HG03108 (cell line): ENCODE data around the gene YY2.
"Not testable (repeated sequence)": the region's sequence is repeated elsewhere in the genome, so short reads cannot be mapped to it uniquely, and the experiment has no call there.

Experiments
- ATAC-seq: cut with Tn5 transposase; IDR thresholded peaks from one replicate; pipeline ENCODE4 v1.9.1; 2021; ENCODE audit warnings: moderate library complexity; ENCODE audit not compliant: unreplicated experiment

The YY2 gene

DNA sequence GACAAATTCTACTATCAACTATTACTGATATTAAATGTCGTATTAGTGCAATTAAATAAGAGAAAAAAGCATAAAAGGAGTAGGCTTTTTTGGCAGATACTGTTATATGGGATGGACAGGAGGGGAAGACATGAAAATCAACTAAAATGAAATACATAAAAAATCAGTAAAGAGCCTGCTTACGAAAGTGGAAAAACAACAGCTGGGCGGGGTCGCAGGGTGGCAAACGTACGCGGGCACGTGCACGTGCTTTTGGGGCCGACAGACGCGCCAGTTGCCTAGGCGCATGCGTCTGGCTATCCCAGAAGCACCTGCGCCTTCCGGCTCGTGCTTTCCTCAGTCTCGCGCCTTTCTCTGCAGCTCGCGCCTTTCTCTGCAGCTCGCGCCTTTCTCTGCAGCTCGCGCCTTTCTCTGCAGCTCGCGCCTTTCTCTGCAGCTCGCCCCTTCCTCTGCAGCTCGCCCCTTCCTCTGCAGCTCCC, at the start of gene YY2:
Gene YY2, plus strand, starts transcription at position 51 of the 479 bp plus-strand sequence. CDS start 498 bp downstream, outside the sequence.
- no peak for ATAC-seq

DNA sequence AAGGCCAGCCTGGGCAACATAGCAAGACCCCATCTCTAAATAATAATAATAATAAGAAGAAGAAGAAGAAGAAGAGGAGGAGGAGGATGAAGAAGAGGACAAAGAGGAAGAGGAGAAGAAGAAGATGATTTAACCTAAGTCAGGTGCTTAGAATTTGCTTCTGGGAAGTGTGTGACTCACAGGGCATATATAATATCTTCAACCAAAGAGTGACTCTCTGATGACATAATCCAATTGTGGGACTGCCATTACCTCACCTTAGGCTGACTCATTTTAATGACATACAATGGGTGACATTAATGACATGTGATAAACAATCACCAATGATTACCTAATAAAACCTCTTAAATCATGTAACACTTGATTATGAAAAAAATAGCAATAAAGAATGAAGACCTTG, 49.1 kb upstream of the YY2 start:
- ATAC-seq = no peak

DNA sequence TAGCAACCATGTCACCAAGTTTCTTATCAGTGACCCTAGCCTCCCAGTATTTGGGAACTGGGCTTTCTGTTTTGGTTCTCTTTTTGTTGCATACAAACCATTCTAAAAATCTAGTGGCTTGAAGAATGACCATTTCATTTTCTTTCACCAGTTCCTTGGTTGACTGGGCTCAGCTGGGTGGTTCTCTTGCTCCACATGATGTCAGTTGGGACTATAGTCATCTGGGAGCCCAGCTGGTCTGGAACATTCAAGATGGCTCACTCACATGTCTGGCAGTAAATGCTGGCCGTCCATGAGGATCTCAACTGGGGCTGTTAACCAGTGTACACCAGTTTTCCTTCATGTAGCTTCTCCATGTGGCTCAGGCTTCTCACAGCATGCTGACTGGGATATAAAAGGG, 44.0 kb upstream of the YY2 start:
- ATAC-seq = no peak

DNA sequence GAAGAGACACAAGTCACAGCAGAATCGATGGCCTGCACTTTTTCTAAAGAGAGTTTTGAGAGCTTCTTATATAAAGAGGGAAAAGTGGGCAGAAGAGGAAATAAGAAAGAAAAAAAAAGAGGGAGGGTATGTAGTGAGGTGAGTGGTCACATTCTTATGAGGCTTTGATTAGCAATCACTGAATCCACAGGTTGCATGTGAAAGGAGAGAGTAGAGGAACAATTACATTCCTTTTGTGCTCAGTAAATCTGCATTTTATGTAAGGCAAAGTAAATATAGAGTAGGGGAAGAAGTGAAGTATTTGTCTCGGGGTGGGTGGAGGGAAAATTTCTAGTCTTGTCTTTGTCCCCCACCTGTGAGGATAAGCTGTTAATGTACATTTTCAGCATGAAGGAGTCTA, 43.2 kb upstream of the YY2 start:
- no peak for ATAC-seq

DNA sequence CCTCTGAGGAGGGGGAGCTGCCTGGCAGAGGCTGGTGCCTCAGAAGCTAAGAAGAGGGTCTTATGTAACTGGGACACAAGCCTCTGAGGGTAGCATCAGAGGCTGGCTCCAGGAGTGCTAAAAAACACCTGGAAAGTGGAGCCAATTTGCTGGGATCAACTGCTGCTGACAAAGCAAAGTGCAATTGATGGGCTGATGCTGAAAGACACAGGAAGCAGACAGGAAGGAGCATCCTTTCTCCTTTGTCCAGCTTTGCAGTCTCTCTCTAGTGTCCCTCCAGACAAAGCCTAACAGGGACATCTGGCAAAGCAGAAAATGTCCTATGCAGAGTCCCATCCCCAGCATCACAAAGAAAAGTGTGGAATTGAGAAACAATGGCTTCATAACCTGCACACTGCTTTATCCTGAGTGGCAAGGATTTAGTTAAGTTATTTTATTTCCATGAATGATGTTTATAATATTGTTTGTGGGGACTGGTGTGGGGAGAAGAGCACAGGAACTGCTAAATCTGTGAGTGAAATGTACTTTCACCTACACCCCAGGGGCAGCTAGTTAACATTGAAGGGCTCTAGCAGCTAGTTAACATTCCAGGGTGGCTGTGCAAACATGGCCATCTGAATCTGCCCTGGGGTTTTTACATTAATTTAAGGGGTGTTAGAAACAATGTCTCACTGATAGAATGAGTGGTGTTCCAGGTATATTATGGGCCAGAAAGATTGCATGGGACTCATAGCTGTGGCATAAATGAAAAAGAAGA, 42.0 kb upstream of the YY2 start:
- ATAC-seq = no peak

DNA sequence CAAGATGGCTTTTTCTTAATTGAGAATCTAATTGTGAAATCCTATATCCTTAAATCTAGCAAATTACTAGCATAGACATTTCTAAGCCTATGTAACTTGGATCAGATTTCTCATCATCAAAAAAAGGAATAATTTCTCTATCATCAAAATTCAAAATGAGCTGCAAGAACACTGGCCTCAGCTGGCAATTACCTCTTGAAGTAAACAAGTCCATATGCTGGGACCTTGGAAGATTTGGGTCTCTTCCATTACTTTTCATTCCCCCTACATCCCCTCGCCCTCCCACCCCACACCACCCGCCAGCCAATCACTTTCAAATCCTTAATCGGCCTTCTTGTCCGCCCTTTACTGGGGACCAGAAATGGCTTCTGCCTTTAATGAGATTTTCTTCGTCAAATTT, 39.7 kb upstream of the YY2 start:
- ATAC-seq = no peak

DNA sequence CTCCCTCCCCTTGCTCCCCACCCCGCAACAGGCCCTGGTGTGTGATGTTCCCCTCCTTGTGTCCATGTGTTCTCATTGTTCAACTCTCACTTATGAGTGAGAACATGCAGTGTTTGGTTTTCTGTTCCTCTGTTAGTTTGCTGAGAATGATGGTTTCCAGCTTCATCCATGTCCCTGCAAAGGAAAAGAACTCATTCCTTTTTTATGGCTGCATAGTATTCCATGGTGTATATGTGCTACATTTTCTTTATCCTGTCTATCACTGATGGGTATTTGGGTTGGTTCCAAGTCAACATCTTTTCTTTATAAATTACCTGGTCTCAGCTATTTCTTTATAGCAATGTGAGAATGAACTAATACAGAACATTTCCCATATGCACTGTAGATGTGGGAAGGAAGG, 35.6 kb upstream of the YY2 start:
- not testable (repeated sequence) for ATAC-seq

DNA sequence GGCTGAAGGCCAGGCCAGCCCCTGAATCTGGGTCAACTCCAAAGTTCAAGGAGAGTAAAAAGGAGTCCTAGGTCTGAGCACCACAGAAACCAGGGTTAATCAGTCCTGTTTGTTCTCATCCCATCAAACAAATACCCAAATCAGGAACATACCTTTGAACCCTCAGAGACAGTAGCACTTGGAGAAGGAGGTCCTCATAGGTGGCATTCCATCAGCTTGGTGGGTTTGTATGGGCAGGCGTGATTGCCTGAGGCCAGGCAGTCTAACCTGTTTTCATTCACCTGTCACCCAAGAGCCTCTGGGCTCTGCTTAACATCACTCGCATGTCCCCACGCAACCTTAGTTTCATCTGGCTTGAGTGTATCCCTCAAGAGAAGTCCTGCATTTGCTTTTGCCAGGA, 33.9 kb upstream of the YY2 start:
- ATAC-seq = no peak

DNA sequence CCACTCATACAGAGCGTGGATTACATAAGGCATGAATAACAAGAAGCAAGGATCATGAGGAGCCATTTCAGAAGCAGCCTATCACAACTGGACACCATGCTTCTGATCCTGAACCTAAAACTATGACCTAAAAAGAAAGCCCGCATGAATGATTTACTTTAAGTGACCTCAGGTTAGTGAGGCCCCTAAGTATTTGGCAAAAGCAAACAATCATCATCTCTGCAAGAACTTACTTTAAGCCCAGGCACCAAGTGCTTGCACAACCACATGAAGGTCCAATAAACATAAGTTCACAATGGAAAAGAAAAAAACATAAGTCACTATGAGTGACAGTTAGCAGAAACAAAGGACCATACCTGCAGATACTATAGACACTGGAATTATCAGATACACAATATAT, 24.3 kb upstream of the YY2 start:
- no peak for ATAC-seq

DNA sequence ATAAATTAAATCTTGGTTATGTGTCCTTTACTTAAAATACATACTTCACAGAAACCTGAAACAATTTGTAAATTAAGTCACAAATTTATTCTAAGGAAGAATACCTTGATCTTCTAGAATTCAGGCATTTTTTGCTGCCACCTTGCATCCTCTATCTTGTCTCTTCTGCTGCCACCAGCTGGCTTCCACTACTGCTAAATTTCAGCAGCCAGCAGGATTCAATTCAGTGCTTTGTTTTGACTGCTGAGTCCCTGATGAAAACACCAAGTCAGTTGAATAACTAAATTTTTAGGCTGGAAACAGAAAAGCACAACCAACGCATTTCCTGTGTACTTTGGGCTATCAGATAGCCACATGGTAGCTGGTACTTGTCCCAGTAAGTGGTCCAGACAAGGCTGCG, 18.7 kb upstream of the YY2 start:
- no peak for ATAC-seq

DNA sequence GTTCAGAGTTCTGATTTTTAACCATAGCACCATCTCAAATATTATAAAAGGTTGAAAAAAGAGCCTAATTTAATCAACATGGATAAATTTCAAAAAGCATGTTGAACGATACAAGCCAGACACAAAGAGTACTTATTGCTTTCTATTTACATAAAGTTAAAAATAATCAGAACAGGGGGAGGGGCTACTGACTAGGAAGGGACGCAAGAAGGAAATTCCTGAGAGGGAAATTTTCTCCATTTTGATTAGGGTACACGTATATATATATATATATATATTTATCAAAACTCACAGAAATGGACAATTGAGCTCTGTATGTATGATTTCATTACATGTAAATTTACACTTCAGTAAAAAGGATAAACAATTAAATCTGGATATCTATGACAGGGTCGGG, 16.9 kb upstream of the YY2 start:
- peak; percentile 11 for ATAC-seq

DNA sequence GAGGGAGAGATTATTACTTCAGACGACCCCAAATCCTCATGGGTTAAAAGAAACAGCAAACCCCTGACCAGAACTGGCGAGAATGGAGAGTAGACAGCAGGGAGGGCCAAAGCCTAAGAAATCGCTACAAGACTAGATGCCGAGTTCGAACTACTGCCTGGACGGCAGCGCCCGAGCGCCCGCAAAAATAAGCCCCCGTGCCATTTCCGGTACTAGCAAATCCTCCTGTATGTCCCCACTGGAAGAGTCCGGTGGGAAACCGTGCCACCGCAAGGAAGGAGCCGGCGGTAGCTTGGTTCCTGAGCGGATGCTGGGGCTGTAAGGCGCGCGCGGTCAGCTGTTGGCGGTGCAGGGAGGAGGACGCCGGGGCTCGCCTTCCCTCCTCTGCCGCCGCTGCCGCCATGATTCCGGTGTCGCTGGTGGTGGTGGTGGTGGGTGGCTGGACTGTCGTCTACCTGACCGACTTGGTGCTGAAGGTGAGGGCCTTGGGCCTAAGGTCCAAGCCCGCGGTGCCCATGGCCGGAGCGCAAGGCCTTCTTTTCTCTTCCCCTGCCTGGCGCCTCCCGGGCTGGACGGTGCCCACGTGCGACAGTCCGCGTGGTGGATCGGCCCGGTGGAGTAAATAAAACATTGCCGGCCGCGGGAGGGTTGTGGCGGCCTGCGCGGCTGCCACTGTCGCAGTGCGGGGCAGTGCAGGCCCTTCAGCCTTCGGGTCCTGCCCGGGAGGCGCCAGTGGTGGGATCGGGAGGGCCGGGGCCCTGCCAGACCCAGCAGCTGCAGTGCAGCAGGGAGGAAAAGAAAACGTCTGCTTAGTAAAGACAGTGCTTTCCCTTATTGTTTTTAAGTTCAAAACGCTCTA, 16.2 kb upstream of the YY2 start, which contains the start of gene MBTPS2:
Gene MBTPS2, plus strand, starts transcription at position 284 of the 859 bp plus-strand sequence. Its CDS starts 118 bp downstream, at position 402.
- peak; percentile 84 for ATAC-seq

DNA sequence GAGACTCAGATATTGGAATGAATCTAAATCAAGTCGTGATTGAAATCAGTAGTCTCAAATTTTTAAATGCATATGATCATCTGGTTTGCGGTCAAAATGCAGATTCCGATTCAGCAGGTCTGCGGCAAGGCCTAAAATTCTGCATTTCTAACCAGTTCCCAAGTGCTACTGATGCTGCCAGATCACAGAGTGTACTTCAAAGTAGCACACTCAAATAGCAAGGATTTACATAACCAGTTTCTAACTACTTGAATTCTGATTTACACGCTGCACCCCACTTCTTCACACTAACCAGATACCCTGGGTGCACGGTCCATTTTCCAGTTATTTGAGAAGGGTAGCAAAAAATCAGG, 15.6 kb upstream of the YY2 start:
- ATAC-seq = no peak

DNA sequence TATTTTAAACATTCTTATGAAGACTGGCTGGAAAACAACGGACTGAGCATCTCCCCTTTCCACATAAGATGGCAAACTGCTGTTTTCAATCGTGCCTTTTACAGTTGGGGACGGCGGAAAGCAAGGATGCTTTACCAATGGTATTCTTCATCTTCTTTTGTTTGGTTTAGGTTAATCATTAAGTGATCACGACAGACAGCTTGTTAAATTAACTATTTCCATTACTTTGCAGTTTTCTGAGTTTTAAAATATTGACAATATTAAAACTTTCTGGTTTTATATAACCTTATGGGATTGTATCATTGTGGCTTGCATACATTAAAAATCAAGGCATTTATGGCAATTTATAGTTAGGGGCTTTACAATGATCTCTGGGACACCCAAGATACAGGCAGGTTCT, 12.6 kb upstream of the YY2 start:
- no peak for ATAC-seq

DNA sequence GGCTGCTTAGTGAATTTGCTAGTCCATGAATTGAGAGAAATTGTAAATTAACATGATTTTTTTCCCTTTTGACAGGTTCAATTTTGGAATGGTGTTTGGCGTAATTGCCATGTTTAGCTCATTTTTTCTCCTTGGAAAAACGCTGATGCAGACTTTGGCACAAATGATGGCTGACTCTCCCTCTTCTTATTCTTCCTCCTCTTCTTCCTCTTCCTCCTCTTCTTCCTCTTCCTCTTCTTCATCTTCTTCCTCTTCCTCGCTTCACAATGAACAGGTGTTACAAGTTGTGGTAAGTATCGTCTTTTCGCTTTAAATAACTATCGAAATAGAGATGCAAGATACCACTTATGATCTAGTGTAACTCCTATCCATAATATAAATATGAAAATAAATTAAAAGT, 10.7 kb upstream of the YY2 start:
- ATAC-seq = no peak

DNA sequence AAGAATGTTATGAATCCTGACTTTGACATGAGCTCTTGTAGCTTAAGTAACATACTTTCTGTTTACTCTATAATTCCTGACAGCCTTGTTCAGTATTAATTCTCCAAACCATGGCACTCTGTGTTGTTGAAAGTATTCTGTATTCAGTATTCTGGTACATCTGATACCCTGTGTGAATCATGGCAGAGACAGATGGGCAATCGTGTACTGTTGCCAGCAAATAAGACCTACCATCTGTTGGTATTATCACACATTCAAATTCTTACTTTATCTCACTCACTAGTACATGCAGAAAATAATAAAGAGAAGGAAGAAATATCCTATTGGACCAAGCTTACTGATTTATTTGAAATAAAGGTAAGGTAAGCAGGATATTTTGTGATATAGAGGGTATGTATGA, 8.4 kb upstream of the YY2 start:
- ATAC-seq = no peak

DNA sequence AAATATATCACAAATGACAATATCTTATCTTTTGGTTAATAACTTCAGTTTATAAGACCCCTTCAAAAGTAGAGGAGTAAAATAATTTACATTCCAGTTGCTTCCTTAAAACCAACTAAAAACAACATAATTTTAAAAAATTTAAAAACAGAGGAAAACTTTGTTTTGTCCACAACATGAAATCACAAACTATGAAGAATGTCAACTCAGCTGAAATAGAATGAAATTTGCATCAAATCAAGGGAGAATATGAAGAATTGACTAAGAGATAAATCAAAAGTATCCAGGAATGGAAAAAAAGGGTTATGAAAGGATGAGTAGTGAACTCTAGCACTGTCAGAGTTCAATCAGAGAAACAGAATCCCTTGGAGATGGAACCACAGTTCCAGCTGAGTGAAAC, 2.2 kb upstream of the YY2 start:
- ATAC-seq = no peak

DNA sequence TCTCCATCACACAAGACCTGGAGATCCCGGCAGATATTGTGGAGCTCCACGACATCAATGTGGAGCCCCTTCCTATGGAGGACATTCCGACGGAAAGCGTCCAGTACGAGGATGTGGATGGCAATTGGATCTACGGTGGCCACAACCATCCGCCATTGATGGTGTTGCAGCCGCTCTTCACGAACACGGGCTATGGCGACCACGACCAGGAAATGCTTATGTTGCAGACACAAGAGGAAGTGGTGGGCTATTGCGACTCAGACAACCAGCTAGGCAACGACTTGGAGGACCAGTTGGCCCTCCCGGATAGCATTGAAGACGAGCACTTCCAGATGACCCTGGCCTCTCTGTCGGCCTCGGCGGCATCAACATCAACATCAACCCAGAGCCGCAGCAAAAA, 717 bp downstream of the YY2 start:
- no peak for ATAC-seq

DNA sequence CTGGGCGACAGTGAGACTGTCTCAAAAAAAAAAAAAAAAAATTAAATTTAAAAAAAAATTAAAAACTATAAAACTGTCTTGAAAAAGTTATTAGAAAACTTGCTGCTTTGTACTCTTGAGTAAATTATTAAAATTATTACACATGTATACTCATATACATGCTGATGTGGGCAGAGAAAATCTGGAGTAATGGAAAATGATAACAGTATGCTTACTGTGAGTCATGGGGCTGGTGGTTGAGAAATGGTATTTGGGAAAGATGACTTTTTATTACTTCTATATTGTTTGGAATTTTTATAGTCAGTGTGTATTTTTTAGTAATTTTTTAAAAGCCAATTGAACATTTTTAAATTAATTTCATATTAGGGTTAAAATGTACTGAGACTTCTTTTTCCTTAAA, 7.5 kb downstream of the YY2 start:
- ATAC-seq = no peak

DNA sequence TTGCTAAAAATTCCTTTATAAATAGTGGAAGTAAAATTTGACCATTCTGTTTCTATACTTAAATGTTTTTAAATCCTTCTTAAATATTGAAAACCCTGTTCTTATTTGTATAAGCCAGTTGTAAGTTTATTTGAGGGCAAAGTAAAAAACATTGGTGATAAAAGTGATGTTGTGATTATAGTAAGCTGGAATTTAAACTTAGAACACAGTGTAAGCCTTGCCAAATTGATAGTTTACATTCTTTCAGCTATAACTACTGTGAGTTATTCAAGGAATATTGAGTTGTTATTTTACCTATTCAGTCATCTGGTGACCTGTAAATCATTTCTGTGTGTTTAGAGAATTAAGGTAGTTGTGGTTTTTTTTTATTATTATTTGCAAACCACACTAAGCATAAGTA, 9.6 kb downstream of the YY2 start:
- ATAC-seq = no peak

DNA sequence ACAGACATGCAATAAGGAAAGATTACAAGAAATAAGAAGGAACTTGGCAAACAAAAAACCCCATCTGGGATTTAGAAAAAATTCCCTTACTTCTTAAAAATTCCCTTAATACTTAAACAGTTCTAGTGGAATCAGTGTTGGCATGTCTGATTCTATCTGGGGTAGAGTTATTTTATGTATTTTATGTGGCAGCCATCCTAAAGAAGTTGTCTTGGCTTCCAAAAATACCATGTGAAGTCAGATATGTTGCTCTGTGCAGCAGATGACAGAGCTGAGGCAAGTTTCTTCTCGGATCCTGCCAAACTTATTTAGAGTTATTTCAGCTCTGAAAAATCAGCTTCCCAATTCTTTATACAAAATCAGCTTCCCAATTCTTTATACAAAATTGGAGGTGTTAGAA, 14.7 kb downstream of the YY2 start:
- no peak for ATAC-seq

DNA sequence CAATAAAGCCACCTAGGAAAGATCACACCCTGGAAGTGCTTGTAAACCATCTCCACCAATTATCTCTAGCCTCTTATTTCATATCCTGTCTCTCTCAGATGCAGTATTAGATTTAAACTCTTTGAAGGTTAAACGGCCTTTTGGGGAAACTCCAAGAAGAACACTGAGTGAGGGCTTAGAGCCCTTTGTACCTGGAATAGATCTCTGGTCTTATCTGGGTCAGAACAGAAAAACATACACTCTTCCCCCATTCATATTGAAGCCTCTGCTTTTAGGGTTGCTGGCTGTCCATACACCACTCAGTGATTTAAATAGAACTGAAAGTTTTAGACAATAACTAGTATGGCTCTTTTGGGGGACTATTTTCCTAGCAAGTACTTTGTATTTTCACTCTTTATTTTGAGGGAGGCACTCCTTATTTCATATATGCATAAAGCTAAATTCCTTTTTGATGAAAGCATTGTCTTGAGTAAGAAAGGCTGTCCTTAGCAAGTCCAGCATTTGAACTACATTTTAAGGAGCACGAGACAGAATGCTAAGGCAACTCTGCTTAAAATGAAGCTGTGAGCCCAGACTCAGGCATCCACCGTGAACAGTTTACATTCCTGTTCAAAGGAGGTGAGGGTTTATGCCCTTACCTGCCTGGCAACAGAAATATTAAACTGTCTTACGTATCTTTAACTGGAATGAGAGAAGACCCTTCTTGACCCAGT, 17.4 kb downstream of the YY2 start:
- no peak for ATAC-seq
